Sigmoid colon (tissue), 4 donors: ENCODE results near the gene HRK.

Experiments
- CTCF ChIP-seq, 4 experiments: fragments of 450-650 bp in 3 of 4; fragments of 200-600 bp in 1 of 4; IDR thresholded peaks; one replicate each; pipeline ENCODE4 v1.5.1; 2016 to 2019; ENCODE audit warnings: antibody characterized with exemption in 4 of 4, mild to moderate bottlenecking in 3 of 4, moderate library complexity in 2 of 4
- EP300 ChIP-seq, 4 donors: sonication (generic); formaldehyde crosslinking; IDR thresholded peaks; one replicate each; pipeline ENCODE4 v1.6.1; 2017; ENCODE audit warnings: antibody characterized with exemption in 4 of 4
- POLR2A ChIP-seq, 2 donors: fragments of 450-650 bp; IDR thresholded peaks; one replicate each; pipeline ENCODE4 v1.6.1; 2016; ENCODE audit warnings: antibody characterized with exemption in 2 of 2, mild to moderate bottlenecking in 2 of 2, moderate library complexity in 2 of 2
- POLR2AphosphoS5 ChIP-seq, 4 donors: sonication (generic); formaldehyde crosslinking; IDR thresholded peaks; one replicate each; pipeline ENCODE4 v1.6.1; 2017; ENCODE audit warnings: antibody characterized with exemption in 4 of 4

DNA sequence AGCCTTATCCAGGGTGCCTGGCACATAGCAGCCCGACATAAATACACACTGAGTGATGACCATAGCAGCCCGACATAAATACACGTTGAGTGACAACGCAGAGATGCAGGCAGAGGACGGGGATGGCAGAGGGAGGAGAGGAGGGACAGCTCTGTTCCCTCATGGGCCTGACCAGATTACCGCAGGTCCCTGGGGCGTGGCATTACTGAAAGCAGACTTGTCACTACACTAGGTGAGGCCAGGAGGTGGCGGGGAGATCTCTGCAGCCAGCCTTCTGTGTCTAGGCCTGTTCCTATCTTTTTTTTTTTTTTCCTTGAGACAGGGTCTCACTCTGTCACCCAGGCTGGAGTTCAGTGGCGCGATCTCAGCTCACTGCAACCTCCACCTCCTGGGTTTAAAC, 69.0 kb downstream of the HRK start:
- TF ChIP-seq POLR2A (IDR thresholded peaks at IDR 0.05) (no peak), EP300 (IDR thresholded peaks at IDR 0.05) (no peak), CTCF (IDR thresholded peaks at IDR 0.05) (no peak), POLR2AphosphoS5 (IDR thresholded peaks at IDR 0.05) (no peak)
